HEK293T (cell line): Measurements from ENCODE around the gene SPOCD1.

ENCODE experiments used
- ARNT ChIP-seq: fragments of 450-650 bp; IDR thresholded peaks from 2 replicates; pipeline ENCODE4 v1.6.1; 2017; ENCODE audit warnings: mild to moderate bottlenecking
- BHLHE40 ChIP-seq: fragments of 450-650 bp; IDR thresholded peaks from 2 replicates; pipeline ENCODE4 v1.6.1; 2016; ENCODE audit warnings: mild to moderate bottlenecking, moderate library complexity, borderline replicate concordance
- ELF4 ChIP-seq: fragments of 450-650 bp; IDR thresholded peaks from 2 replicates; pipeline ENCODE4 v1.6.1; 2017; ENCODE audit warnings: antibody characterized with exemption
- FOXA1 ChIP-seq: fragments of 450-650 bp; IDR thresholded peaks from 2 replicates; pipeline ENCODE4 v1.6.1; 2016; ENCODE audit warnings: mild to moderate bottlenecking
- FOXK2 ChIP-seq: fragments of 450-650 bp; IDR thresholded peaks from 2 replicates; pipeline ENCODE4 v1.6.1; 2016; ENCODE audit warnings: mild to moderate bottlenecking
- FOXM1 ChIP-seq: fragments of 450-650 bp; IDR thresholded peaks from 2 replicates; pipeline ENCODE4 v1.6.1; 2017; ENCODE audit warnings: mild to moderate bottlenecking, borderline replicate concordance
- SP1 ChIP-seq: fragments of 450-650 bp; IDR thresholded peaks from 2 replicates; pipeline ENCODE4 v1.6.1; 2017
- SUZ12 ChIP-seq: fragments of 450-650 bp; IDR thresholded peaks from 2 replicates; pipeline ENCODE4 v1.6.1; 2016; ENCODE audit warnings: mild to moderate bottlenecking
- ZNF384 ChIP-seq: fragments of 450-650 bp; IDR thresholded peaks from 2 replicates; pipeline ENCODE4 v1.6.1; 2016

DNA sequence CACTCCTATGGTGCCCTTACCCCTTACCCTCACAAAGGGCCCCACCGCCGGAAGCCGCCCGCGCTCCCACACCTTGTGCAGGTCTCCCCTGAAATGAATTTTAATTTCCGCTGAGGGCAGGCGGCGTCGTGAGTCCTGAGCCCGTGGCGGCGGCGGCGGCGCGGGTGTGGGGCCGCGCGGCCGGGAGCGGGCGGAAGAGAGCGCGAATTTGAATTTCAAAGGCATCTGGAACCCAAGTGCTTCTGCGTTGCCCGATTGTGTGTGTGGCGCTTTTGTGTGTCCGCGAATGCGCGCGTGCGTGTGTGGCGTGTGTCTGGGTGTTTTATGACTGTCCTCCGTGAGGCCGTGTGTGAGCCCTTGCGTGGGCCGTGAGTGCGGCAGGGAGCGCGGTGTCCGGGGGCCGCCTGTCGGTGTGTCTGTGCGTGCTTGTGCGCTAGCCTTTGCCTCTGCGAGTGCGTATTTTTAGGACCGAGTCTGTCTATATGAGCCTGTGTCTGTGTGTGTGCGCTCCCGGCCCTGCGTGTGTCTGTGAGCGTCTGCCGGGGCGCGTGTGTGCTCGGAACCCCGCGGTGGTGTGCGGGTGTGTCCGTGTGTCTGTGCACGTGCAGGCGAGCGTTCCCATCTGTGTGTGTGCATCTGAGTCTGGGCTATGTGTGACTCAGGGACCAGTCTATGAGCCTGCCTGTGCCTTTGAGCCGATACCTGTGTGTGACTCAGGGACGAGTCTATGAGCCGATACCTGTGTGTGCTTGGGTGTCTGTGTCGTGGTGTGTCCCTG is 43.7 kb downstream of the SPOCD1 start:
- no peak for TF ChIP-seq FOXM1
- TF ChIP-seq FOXK2: no peak
- no peak for TF ChIP-seq BHLHE40
- no peak for TF ChIP-seq SP1
- no peak for TF ChIP-seq ZNF384
- TF ChIP-seq SUZ12: no peak
- TF ChIP-seq FOXA1: no peak
- TF ChIP-seq ELF4: no peak
- no peak for TF ChIP-seq ARNT
